ENCODE results near the gene CALM1.

DNA sequence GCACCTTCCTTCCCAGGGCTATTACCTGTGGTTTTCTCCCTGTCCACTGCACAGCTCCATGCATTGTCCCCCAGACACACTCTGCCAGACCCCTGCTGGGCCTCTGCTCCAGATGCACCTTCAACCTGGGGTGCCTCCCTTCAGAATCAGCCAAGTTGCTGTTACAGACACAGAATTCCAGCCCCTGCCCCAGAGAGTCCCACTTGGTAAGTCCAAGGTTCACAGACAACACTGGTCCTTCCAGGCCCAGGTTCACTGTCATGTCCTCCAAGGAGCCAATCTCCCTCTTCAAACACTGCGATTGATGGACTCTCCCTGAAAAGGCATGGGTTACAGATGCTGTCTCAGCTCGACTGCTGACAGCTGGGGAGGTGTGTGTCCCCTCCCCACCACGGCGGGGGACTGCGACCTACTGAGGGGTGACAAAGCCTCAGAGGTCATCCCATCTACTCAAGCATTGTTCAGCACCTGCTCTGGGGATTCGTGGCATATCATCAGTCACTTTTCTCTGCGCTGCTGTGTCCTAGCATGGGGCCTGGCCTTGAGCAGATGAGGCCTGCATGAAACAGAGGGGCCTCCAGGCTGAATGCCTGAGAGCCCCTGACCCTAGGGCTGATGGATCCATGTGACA, 24.3 kb downstream of the CALM1 start:
- TF ChIP-seq MTA2 (IDR thresholded peaks at IDR 0.05; ENCODE audit: low read depth) (no peak), POLR2AphosphoS5 (IDR thresholded peaks at IDR 0.05; ENCODE audit: low read length) (no peak), SPI1 (IDR thresholded peaks at IDR 0.05; ENCODE audit: borderline replicate concordance, insufficient read depth, low read depth, low read length) (no peak), CBFB (IDR thresholded peaks at IDR 0.05; ENCODE audit: low read depth) (no peak), BCL11A (IDR thresholded peaks at IDR 0.05; ENCODE audit: low read depth, low read length) (no peak), ZNF274 (IDR thresholded peaks at IDR 0.05; ENCODE audit: insufficient read depth, insufficient read length) (no peak)

Measured in GM12878 (cell line).